ENCODE data around the gene VSIG8.

Gene VSIG8

DNA sequence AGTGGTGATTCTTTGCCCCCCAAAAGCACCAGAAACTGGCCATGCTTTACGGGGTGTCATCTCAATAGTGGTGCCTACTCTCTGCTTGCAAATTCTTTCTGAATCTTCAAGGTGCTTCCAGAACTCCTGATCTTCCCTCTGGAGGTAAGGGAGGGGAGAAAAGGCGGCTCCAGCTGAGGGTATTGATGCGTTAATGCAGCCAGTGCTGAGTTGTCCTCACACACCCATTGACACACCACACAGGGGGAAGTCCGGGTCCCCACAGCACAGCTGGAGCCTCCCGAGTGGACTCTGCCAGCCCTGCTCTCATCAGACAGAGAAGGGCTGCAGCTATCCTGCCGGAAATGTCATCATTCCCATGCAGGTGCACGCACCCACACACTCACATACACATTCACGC is 1.2 kb downstream of the VSIG8 start:
- ATAC-seq (replicated peaks) (no peak), DNase-seq (no peak)
- Mint-ChIP-seq H3K4me3 (no peak overlapping the region), H3K4me1 (ENCODE audit: low read depth in 2 of 2) (peaks cover 5 to 10% of the 10 kb centered on the region in 2 donors), H3K27ac (no peak overlapping the region), H3K9me3 (no peaks in the 10 kb centered on the region), H3K27me3 (peaks cover 0 to 13% of the 10 kb centered on the region in 2 donors), H3K36me3 (ENCODE audit: insufficient read depth) (no peaks in the 10 kb centered on the region)

DNA sequence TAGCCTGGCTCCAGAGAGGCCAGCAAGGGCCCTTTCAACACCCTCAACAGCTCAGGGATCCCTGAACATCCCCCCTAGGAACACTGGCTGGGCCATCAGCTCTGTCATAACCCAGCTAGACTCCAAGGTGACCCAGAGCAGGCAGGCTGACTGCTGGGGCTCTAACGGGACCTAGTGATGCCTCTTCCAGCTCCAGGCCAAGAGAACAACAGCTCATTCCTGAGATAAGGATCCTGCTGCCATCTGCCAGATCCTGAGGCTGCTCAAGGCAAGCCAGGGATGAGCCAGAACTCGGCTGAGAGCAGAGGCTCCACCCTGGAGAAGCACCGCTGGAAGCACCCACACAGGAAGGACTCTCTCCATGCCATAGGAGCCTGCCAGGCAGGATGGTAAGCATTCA is 2.0 kb downstream of the VSIG8 start:
- Mint-ChIP-seq H3K27ac (no peak overlapping the region), H3K4me3 (no peak overlapping the region), H3K9me3 (no peaks in the 10 kb centered on the region), H3K4me1 (ENCODE audit: low read depth in 2 of 2) (peaks cover under 1 to 11% of the 10 kb centered on the region in 2 donors), H3K36me3 (ENCODE audit: insufficient read depth) (no peaks in the 10 kb centered on the region), H3K27me3 (peaks cover 0 to 13% of the 10 kb centered on the region in 2 donors)
- DNase-seq (no peak), ATAC-seq (replicated peaks) (no peak)

DNA sequence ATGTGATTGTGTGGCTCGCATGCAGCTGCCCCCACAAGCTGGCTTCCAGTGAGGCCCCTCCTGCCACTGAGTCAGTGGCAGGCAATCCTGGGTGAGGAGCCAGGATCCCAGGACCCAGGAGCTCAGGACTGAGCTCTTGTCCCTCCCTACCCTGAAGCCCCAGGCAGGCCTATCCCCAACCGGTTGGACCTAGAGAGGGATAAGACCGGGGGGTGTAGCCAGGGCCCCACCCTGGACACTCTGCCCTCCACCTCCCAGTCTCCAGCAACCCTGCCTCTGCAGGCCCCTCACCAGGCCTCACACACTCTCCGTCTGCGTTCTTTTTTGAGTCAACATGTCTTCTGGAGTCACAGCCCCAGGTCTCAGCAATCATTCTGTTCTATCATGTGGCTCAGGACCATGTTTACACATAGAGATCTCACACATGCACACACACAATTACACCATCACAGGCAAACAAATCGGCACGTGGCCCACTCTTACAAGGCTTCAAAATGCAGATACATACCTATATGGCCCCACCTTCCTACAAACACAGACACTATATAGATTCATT is 2.6 kb downstream of the VSIG8 start:
- no peak for ATAC-seq (replicated peaks)
- Mint-ChIP-seq H3K36me3 (ENCODE audit: insufficient read depth) (peaks cover 4% of the 10 kb centered on the region), H3K4me3 (no peak overlapping the region), H3K9me3 (no peaks in the 10 kb centered on the region), H3K4me1 (ENCODE audit: low read depth in 2 of 2) (peaks cover 6 to 16% of the 10 kb centered on the region in 2 donors), H3K27ac (no peak overlapping the region), H3K27me3 (peaks cover 0 to 13% of the 10 kb centered on the region in 2 donors)
- DNase-seq, result no peak

DNA sequence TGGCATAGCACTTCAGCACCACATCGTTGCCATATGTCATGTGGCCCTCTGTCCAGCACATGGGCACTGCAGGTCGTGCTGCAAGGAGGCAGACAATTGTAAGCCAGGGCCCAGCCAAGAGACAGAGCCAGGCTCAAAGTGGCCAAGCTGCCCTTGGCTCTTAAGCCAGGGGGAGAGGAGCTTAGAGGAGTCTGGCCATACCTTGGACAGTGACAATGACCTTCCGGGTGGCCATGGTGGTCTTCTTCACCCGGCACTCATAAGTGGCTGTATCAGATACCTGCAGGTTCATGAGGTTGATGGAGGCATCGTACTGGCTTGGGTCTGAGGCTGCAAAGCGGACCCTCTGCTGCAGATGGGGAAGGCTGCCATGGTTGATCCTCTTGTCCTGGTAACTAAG is 4.6 kb downstream of the VSIG8 start:
- Mint-ChIP-seq H3K4me1 (ENCODE audit: low read depth in 2 of 2) (peaks cover 12 to 16% of the 10 kb centered on the region in 2 donors), H3K9me3 (no peaks in the 10 kb centered on the region), H3K27ac (peak overlapping the region; percentile 42 to 69), H3K4me3 (no peak overlapping the region), H3K27me3 (peaks cover 0 to 6% of the 10 kb centered on the region in 2 donors), H3K36me3 (ENCODE audit: insufficient read depth) (peaks cover 6% of the 10 kb centered on the region)
- no peak for ATAC-seq (replicated peaks)
- no peak for DNase-seq

DNA sequence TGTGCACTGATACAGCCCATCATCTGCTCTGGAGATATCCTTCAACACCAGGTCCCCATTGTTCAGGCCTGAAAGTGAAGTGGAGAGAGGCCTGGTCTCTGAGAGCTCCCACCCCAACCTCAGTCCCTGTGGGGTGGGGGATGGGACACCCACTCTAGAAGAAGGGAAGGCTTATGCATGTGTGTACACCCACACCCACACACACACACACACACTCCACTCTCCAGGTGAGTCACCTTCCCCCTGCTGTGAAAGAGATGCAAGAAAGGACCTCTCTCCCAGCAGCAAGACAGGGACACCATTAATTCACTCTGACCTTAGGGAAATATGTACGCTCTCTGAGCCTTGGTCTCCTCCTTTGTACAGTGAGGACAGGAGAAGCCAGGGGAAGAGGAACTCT is 5.9 kb downstream of the VSIG8 start:
- Mint-ChIP-seq H3K4me3 (peak overlapping the region; percentile 13 to 15), H3K27ac (peak overlapping the region in 1 of 2 donors; percentile 15), H3K27me3 (peaks cover 0 to 1% of the 10 kb centered on the region in 2 donors), H3K36me3 (ENCODE audit: insufficient read depth) (peaks cover 6% of the 10 kb centered on the region), H3K9me3 (no peaks in the 10 kb centered on the region), H3K4me1 (ENCODE audit: low read depth in 2 of 2) (peaks cover 18 to 20% of the 10 kb centered on the region in 2 donors)
- no peak for ATAC-seq (replicated peaks)
- no peak for DNase-seq

DNA sequence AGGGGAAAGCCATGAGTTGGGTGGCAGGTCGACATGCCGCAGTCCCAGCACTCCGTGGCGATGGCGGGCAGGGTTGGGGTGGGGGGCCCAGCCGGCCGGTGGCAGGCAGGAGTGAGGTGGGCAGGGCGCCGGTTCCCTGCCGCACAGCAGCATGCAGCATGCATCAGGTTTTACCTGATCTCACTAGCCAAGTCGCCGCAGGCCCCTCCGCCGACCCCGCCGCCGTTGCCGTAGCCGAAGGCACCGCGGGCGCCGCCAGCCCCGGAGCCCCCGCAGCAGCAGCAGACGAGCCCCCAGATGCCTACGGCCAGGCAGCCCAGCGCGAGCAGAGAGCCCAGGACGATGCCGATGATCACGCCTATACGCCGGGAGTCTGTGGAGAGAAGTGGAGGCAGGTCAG is 6.7 kb downstream of the VSIG8 start:
- peaks cover 22 to 27% of the 10 kb centered on the region in 2 donors for H3K4me1 Mint-ChIP-seq (ENCODE audit: low read depth in 2 of 2)
- no peaks in the 10 kb centered on the region for H3K27me3 Mint-ChIP-seq
- H3K36me3 Mint-ChIP-seq (ENCODE audit: insufficient read depth), result peaks cover 6% of the 10 kb centered on the region
- no peaks in the 10 kb centered on the region for H3K9me3 Mint-ChIP-seq
- H3K4me3 Mint-ChIP-seq, result peak overlapping the region; percentile 91 to 95
- ATAC-seq (replicated peaks) (no peak), DNase-seq (no peak)
- H3K27ac Mint-ChIP-seq, result peak overlapping the region; percentile 91 to 97

DNA sequence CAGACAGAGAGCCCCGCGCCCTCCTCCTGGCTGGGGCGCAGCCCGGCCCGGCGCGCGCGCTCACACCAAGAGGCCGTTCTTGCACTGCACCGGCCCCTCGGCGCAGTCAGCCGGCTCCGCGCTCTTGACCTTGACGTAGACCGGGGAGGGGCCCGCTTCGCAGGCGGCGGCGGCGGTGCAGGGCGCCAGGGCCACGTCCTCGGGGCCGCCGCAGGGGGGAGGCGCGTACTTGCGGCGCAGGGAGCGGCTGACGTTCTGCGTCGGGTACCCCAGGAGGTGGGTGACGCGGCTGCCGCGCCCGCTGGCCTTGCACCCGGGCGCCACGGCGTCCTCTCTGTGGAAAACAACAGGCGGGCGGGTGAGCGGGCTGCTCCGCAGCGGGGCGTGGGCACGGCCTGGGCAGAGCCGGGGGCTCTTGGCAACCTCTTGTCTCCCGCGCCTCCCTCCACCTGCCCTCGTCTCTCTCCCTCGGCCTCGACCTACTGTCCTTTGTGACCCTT is 7.7 kb downstream of the VSIG8 start:
- DNase-seq (peak; percentile 63 to 68 (median 63)), ATAC-seq (replicated peaks) (peak; percentile 93)
- Mint-ChIP-seq H3K9me3 (no peaks in the 10 kb centered on the region), H3K4me3 (peak overlapping the region; percentile 91 to 95), H3K27me3 (no peaks in the 10 kb centered on the region), H3K27ac (peak overlapping the region; percentile 91 to 97), H3K4me1 (ENCODE audit: low read depth in 2 of 2) (peaks cover 25 to 37% of the 10 kb centered on the region in 2 donors), H3K36me3 (ENCODE audit: insufficient read depth) (peaks cover 6% of the 10 kb centered on the region)

DNA sequence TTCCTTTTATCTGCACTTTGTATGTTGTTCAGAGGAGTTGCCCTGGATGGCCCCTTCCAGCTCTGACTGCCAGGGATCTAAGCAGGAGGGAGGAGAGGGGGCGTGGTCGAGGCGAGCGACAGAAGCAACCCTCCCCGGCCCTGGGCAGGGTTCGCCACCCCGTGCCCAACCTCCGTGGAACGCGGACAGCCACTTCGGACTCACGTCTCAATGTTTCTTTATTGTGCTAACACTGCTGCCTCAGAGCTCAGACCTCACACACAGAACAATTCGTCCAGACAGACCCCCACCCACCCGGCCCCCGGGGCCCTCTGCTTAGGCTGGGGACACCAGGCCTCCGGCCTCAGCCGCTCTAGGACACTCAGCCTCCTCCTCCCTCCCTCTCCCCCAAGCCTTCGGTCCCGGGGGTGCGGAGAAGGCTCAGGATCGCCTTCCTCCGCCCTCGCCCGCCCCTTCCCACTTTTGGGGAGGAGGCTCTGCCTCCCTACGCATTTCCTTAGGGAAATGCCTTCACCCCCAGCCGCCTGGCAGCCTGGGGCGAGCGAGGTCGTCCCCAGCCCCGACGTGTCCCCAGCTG is 8.3 kb downstream of the VSIG8 start:
- H3K9me3 Mint-ChIP-seq, result no peaks in the 10 kb centered on the region
- DNase-seq (peak in 1 of 3 experiments; percentile 5), ATAC-seq (replicated peaks) (peak; percentile 6)
- peaks cover 25 to 40% of the 10 kb centered on the region in 2 donors for H3K4me1 Mint-ChIP-seq (ENCODE audit: low read depth in 2 of 2)
- H3K36me3 Mint-ChIP-seq (ENCODE audit: insufficient read depth), result peaks cover 6% of the 10 kb centered on the region
- H3K4me3 Mint-ChIP-seq, result peak overlapping the region; percentile 91 to 95
- peak overlapping the region; percentile 75 to 90 for H3K27ac Mint-ChIP-seq
- H3K27me3 Mint-ChIP-seq, result no peaks in the 10 kb centered on the region

DNA sequence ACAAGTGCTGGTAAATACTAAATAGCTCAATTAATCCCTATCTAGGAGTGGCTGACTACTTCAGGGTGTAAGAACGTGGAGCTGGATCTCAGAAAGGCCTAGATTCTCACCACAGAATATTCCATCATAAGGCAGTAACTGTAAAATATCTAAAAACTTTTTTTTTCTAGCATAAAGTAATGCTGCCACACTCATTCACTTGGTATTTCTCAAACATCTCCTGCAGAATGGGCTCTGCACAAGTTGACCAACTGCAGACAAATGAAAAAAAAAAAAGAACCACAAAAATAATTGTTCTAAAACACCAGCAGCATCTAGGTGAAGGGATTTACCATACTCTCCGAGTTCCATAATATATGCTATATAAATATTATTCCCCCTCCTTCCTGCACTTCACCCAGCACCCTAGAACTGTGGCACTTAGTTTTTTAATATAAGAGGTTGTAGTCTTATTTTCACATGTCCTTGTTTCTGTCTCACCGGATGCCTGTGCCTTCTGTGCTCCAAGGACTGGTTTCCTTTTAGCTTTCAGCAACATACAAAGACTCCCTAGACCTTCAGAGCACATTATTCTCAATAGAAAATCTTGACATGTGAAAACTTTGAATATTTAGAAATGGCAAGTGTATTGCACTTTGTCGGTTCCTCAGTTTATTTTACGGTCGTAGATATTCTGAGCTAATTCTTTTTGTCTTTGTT is 8.9 kb downstream of the VSIG8 start:
- Mint-ChIP-seq H3K4me1 (ENCODE audit: low read depth in 2 of 2) (peaks cover 25 to 42% of the 10 kb centered on the region in 2 donors), H3K27ac (peak overlapping the region; percentile 75 to 90), H3K36me3 (ENCODE audit: insufficient read depth) (peaks cover 6% of the 10 kb centered on the region), H3K9me3 (no peaks in the 10 kb centered on the region), H3K27me3 (no peaks in the 10 kb centered on the region), H3K4me3 (peak overlapping the region; percentile 91 to 95)
- ATAC-seq (replicated peaks), result no peak
- DNase-seq, result no peak

DNA sequence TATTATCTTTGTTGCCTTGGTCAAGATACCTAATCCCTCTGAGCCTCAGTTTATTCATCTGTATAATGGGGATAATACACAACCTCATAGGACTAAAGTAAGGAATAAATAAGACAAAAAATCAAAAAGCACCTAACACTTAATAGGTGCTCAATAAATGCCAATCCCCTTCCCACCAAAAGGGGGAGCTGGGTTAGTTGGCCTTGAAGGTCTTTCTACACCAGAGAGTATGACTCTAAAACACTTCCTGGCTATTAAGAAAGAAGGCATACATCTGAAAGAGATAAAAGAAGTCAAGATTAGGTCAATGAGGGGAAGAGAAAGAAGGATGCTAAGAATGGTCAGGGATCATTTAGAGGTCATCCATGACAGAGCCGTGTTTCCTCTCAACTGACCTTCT is 11.1 kb downstream of the VSIG8 start:
- no peaks in the 10 kb centered on the region for H3K27me3 Mint-ChIP-seq
- DNase-seq (no peak), ATAC-seq (replicated peaks) (no peak)
- H3K9me3 Mint-ChIP-seq, result no peaks in the 10 kb centered on the region
- H3K4me1 Mint-ChIP-seq (ENCODE audit: low read depth in 2 of 2), result peaks cover 29 to 51% of the 10 kb centered on the region in 2 donors
- H3K4me3 Mint-ChIP-seq, result no peak overlapping the region
- H3K27ac Mint-ChIP-seq, result peak overlapping the region in 1 of 2 donors; percentile 24
- peaks cover 6% of the 10 kb centered on the region for H3K36me3 Mint-ChIP-seq (ENCODE audit: insufficient read depth)

DNA sequence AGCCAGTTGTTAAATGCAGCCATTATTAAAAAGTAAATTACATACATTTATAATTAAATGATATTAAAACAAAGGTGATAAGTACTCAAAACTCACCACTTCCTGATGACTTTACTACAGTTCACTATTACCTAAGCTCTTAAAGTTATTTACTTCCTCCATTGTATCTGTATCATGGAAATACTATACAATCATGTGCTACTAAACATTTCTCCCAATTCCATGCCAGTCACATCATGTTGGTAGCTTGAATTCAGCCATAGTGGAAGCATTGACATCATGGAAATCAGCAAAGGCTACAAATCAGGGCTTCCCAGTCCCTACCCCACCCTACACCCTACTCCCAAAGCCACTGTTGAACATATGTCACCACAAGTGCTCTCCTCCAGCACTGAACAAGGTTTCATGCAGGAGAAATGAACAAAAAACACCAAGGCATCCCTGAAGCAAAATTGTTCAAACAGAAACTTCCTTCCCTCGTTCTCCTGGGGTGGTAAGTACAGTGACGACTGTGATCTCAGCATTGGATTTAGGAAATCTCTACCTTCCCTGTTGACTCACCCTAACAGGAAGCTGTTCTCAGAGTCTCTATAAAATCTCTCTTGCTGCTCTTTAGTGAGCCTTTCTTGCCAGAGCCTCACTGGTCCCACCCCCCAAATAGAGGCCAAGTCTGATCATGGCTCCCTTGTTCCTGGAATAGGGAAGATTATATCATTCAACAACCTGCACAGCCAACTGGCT is 12.7 kb downstream of the VSIG8 start:
- no peaks in the 10 kb centered on the region for H3K9me3 Mint-ChIP-seq
- H3K36me3 Mint-ChIP-seq (ENCODE audit: insufficient read depth), result peaks cover under 1% of the 10 kb centered on the region
- peaks cover 21 to 47% of the 10 kb centered on the region in 2 donors for H3K4me1 Mint-ChIP-seq (ENCODE audit: low read depth in 2 of 2)
- ATAC-seq (replicated peaks) (no peak), DNase-seq (no peak)
- peak overlapping the region in 1 of 2 donors; percentile 66 for H3K27ac Mint-ChIP-seq
- no peak overlapping the region for H3K4me3 Mint-ChIP-seq
- H3K27me3 Mint-ChIP-seq, result no peaks in the 10 kb centered on the region

DNA sequence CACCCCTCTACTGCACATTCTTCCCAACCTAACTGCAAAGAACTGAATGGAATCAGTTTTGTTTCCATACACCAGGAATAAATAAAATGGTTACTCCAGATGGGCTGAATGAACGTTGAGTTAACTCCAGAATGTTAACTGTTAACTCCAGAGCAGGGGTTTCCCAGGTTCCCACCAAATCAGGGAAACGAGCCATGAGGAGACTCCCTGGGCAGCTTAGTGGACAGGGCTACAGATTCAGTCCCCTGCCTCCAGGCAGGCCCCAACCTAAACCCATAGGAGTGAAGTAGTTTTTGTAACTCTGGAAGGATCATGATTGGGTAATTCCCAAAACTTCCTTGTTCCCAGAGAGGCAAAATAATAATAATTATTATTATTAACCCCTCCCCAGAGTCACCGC is 14.1 kb downstream of the VSIG8 start:
- no peak overlapping the region for H3K27ac Mint-ChIP-seq
- H3K9me3 Mint-ChIP-seq, result no peaks in the 10 kb centered on the region
- H3K4me3 Mint-ChIP-seq, result no peak overlapping the region
- no peak for ATAC-seq (replicated peaks)
- no peak for DNase-seq
- H3K4me1 Mint-ChIP-seq (ENCODE audit: low read depth in 2 of 2), result peaks cover 17 to 44% of the 10 kb centered on the region in 2 donors
- H3K27me3 Mint-ChIP-seq, result no peaks in the 10 kb centered on the region
- no peaks in the 10 kb centered on the region for H3K36me3 Mint-ChIP-seq (ENCODE audit: insufficient read depth)

DNA sequence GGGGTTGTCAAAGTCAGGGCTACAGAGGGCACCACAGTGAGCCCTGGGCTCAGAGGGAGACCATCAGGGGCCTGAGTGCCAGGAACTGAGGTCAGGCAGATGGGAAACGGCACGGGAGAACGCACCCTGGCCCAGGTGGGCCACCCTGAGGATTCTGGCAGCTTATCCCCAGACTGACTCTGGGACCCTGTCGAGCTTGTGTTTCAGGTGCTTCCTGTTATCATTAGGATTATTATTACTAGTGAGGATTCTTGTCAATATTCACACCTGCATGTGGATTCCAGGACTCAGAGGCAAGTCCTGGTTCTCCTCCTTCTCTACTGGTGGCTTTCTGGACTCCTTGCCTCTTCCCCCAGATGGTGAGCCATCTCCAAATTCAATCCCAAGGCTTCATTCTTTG is 15.2 kb downstream of the VSIG8 start:
- ATAC-seq (replicated peaks) (no peak), DNase-seq (no peak)
- Mint-ChIP-seq H3K36me3 (ENCODE audit: insufficient read depth) (no peaks in the 10 kb centered on the region), H3K9me3 (no peaks in the 10 kb centered on the region), H3K27ac (peak overlapping the region in 1 of 2 donors; percentile 1), H3K4me1 (ENCODE audit: low read depth in 2 of 2) (peaks cover 16 to 43% of the 10 kb centered on the region in 2 donors), H3K27me3 (no peaks in the 10 kb centered on the region), H3K4me3 (no peak overlapping the region)

Measured in effector memory CD8-positive, alpha-beta T cell (primary cell).